ENCODE data around the gene CCDC102A.

Gene CCDC102A

GRCh38 chr16:57535680-57536305, 578 bp downstream of the CCDC102A start:
- peak; percentile 97 for DNase-seq

- peak; percentile 61 for DNase-seq
Observed at GRCh38 chr16:57534881-57535658, 1.3 kb downstream of the CCDC102A start.

- no peak for DNase-seq
Observed at GRCh38 chr16:57534337-57534880, 2.0 kb downstream of the CCDC102A start.

GRCh38 chr16:57533431-57534336, 2.7 kb downstream of the CCDC102A start:
- peak; percentile 68 for DNase-seq

GRCh38 chr16:57532266-57532625, 4.1 kb downstream of the CCDC102A start:
- DNase-seq = no peak

GRCh38 chr16:57531635-57532265, 4.6 kb downstream of the CCDC102A start:
- DNase-seq = no peak

GRCh38 chr16:57531253-57531575, 5.2 kb downstream of the CCDC102A start:
- no peak for DNase-seq

- no peak for DNase-seq
Observed at GRCh38 chr16:57530522-57531252, 5.7 kb downstream of the CCDC102A start.

GRCh38 chr16:57530104-57530521, 6.3 kb downstream of the CCDC102A start:
- peak; percentile 85 for DNase-seq

- DNase-seq = no peak
Observed at GRCh38 chr16:57529391-57530103, 6.8 kb downstream of the CCDC102A start.

GRCh38 chr16:57528499-57529390, 7.6 kb downstream of the CCDC102A start:
- DNase-seq = no peak

GRCh38 chr16:57527610-57528360, 8.6 kb downstream of the CCDC102A start:
- no peak for DNase-seq

GRCh38 chr16:57527027-57527426, 9.3 kb downstream of the CCDC102A start:
- no peak for DNase-seq

- no peak for DNase-seq
Observed at GRCh38 chr16:57526498-57526897, 9.9 kb downstream of the CCDC102A start.

GRCh38 chr16:57525761-57526160, 10.6 kb downstream of the CCDC102A start:
- DNase-seq = no peak

GRCh38 chr16:57522960-57523359, 13.4 kb downstream of the CCDC102A start:
- DNase-seq = no peak

GRCh38 chr16:57519796-57520360, 16.5 kb downstream of the CCDC102A start:
- peak; percentile 93 for DNase-seq

- no peak for DNase-seq
Observed at GRCh38 chr16:57518922-57519321, 17.4 kb downstream of the CCDC102A start.

GRCh38 chr16:57518520-57518919, 17.9 kb downstream of the CCDC102A start:
- DNase-seq = no peak
